ENCODE data around the gene IQCF6. TPM values are rescaled to one million over a fixed set of nuclear protein-coding genes. Genes with fewer than 3 reads are reported as not detected.

Gene IQCF6
- total RNA-seq, result not detected
- not detected for polyA plus RNA-seq
- long read RNA-seq, donor 1, result 0 reads
- long read RNA-seq, donor 2, result 0 reads
- long read RNA-seq, donor 3, result 0 reads
- long read RNA-seq, donor 4, result 0 reads
- long read RNA-seq, donor 5, result 0 reads
- long read RNA-seq, donor 6, result 0 reads
- long read RNA-seq, donor 7, result 0 reads
- long read RNA-seq, donor 8, result 0 reads
- long read RNA-seq, donor 9, result 0 reads
- long read RNA-seq, donor 10, result 0 reads

DNA sequence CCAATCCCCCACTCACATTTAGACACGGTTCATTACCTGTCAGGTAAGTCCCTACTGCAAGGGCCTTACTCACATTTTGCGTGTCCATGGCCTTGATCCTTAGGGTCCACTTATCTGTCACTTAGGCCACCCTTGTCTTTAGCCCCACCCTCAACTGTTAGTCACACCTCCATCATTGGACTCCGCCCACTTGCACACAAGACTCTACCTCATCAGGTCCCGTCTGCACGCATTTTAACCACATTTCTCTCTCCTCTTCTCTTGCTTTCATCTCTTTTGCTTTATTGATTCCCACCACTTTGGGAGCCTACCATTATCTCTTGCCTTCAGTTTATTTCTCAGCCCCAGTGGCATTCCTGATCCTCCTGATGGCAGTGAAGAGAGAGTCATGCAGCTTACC is at the start of gene IQCF6:
TSS of gene IQCF6 (minus strand) at position 101 of the 400 bp plus-strand sequence. CDS start at position 88, 13 bp downstream.
- TF ChIP-seq, protein P1, sequence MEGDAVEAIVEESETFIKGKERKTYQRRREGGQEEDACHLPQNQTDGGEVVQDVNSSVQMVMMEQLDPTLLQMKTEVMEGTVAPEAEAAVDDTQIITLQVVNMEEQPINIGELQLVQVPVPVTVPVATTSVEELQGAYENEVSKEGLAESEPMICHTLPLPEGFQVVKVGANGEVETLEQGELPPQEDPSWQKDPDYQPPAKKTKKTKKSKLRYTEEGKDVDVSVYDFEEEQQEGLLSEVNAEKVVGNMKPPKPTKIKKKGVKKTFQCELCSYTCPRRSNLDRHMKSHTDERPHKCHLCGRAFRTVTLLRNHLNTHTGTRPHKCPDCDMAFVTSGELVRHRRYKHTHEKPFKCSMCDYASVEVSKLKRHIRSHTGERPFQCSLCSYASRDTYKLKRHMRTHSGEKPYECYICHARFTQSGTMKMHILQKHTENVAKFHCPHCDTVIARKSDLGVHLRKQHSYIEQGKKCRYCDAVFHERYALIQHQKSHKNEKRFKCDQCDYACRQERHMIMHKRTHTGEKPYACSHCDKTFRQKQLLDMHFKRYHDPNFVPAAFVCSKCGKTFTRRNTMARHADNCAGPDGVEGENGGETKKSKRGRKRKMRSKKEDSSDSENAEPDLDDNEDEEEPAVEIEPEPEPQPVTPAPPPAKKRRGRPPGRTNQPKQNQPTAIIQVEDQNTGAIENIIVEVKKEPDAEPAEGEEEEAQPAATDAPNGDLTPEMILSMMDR (IDR thresholded peaks at IDR 0.05), result no peak
- H3K27me3 ChIP-seq, result peaks cover 3% of the 10 kb centered on the region
- no peak within 1 kb of the TSS for H3K27ac ChIP-seq
- WGBS, 4 donors, result 89 to 95% (median 94%) methylated on average over 5 of the region's 5 CpGs
- intact Hi-C loops (cut with DNase I), result no loop called here
- H3K36me3 ChIP-seq (replicated peaks in 1 of 2), result no peaks in the 10 kb centered on the region
- H3K4me1 ChIP-seq (replicated peaks in 1 of 2), result no peaks in the 10 kb centered on the region
- no peak for DNase-seq
- no peak within 1 kb of the TSS for H3K4me3 ChIP-seq
- H3K9me3 ChIP-seq (replicated peaks in 1 of 3), result no peaks in the 10 kb centered on the region

DNA sequence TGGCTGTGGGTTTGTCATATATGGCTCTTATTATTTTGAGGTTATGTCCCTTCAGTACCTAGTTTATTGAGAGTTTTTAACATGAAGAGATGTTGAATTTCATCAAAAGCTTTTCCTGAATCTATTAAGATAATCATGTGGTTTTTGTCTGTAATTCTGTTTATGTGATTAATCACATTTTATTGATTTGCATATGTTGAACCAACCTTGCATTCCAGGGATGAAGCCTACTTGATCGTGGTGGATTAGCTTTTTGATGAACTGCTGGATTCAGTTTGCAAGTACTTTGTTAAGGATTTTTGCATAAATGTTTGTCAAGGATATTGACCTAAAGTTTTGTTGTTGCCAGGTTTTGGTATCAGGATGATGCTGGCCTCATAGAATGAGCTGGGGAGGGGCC is 49.3 kb upstream of the IQCF6 start:
- H3K4me1 ChIP-seq (replicated peaks in 1 of 2), result no peaks in the 10 kb centered on the region
- peaks cover 0 to 10% (median 0%) of the 10 kb centered on the region in 3 donors for H3K9me3 ChIP-seq (replicated peaks in 1 of 3)
- DNase-seq, result no peak
- 59 to 91% (median 70%) methylated on average over 1 of the region's 1 CpG for WGBS, 4 donors
- H3K36me3 ChIP-seq (replicated peaks in 1 of 2), result no peaks in the 10 kb centered on the region
- H3K4me3 ChIP-seq, result no peak overlapping the region
- TF ChIP-seq POLR2A (IDR thresholded peaks at IDR 0.05), result no peak
- TF ChIP-seq, protein P1 (IDR thresholded peaks at IDR 0.05), result no peak
- no peaks in the 10 kb centered on the region for H3K27me3 ChIP-seq
- H3K27ac ChIP-seq, result no peak overlapping the region
- intact Hi-C loops (cut with DNase I), result no loop called here

DNA sequence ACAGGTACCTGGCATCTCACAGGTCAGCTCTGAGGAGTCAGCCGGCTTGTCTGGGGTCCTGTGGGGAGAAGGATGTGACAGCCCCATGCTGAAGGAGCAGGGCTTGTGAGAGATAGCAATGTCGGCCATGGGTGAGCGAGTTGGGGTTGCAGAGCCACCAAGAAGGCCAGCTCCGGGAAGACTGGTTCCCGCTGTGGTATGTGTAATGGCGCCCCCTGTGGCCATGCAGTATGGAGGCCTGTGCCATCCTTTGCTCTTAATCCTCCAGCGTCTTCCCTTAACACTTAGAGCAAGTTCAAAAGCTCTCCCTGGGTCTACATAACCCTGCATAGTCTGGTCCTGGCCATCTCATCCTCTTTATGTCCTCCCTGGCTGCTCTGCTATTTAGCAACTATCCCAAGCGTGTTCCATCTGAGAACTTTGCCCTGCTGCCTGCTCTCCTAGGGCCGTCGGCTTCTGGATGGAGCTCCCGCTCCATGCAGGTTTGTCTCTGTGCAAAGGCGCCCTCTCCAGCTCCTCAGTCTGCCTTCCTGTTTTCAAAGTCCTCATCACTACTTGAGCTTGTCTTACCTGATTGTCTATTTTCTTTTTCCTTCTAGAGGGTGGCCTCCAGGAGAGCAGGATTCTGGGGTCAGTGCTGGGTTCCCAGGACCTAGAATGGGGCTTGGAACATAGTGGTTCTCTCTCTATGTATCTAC is 40.8 kb upstream of the IQCF6 start:
- Histone ChIP-seq H3K4me3 (no peak overlapping the region), H3K4me1 (replicated peaks in 1 of 2) (no peaks in the 10 kb centered on the region), H3K9me3 (replicated peaks in 1 of 3) (no peaks in the 10 kb centered on the region), H3K27me3 (peaks cover 7% of the 10 kb centered on the region), H3K36me3 (replicated peaks in 1 of 2) (no peaks in the 10 kb centered on the region), H3K27ac (no peak overlapping the region)
- 43 to 55% (median 46%) methylated on average over 7 to 12 of the region's 12 CpGs for WGBS, 4 donors
- DNase-seq, result no peak
- intact Hi-C loops (cut with DNase I), result no loop called here
- TF ChIP-seq POLR2A (IDR thresholded peaks at IDR 0.05), result no peak
- TF ChIP-seq, protein P1 (IDR thresholded peaks at IDR 0.05), result no peak

DNA sequence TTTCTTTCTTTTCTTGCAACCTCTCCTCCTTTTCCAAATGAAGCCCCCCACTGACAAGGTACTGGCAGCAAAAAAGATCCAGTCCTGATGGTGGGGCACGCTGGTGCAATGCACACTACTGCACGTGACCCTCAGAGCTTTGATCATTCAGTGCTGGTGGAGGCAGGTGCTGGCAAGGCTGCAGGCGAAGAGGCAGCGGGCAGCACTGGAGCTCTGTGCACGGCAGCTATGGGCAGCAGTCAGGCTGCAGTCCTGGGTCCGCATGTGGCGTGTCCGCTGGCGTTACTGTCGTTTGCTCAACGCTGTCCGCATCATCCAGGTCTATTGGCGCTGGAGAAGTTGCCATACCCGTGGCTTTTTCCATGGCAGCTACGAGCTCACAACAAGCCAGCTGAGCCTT is 40.1 kb upstream of the IQCF6 start:
- Histone ChIP-seq H3K4me3 (no peak overlapping the region), H3K27me3 (peaks cover 7% of the 10 kb centered on the region), H3K27ac (no peak overlapping the region), H3K36me3 (replicated peaks in 1 of 2) (no peaks in the 10 kb centered on the region), H3K9me3 (replicated peaks in 1 of 3) (no peaks in the 10 kb centered on the region), H3K4me1 (replicated peaks in 1 of 2) (no peaks in the 10 kb centered on the region)
- TF ChIP-seq, protein P1 (IDR thresholded peaks at IDR 0.05), result no peak
- TF ChIP-seq POLR2A (IDR thresholded peaks at IDR 0.05), result no peak
- intact Hi-C loops (cut with DNase I), result no loop called here
- WGBS, 4 donors, result 82 to 90% (median 86%) methylated on average over 6 to 15 of the region's 15 CpGs
- no peak for DNase-seq
